Naive thymus-derived CD8-positive, alpha-beta T cell (primary cell): ENCODE data around the gene INTU. TPM values are rescaled to one million over a fixed set of nuclear protein-coding genes. Genes with fewer than 3 reads are reported as not detected.
A peak's percentile ranks its signal among the peaks of the same experiment; 100 is the strongest.
"Not testable (repeated sequence)": the region's sequence is repeated elsewhere in the genome, so short reads cannot be mapped to it uniquely, and the experiment has no call there.

Experiments
- ATAC-seq, 2 donors: fragments of 150-1000 bp; cut with Tn5 transposase in 1 of 2; sonication (Bioruptor Pico), chemical (Tn5 transposase) in 1 of 2; 1 replicate in 1 of 2; 2 replicates in 1 of 2; pipeline ENCODE4 v1.10.0; 2021; ENCODE audit warnings: mild to moderate bottlenecking in 2 of 2, moderate library complexity in 2 of 2
- POLR2A ChIA-PET: fragments of 350-600 bp; sonication (Branson Sonifier 250); formaldehyde crosslinking; loops from one replicate; lab custom pipeline; 2021; ENCODE audit warnings: antibody characterized with exemption; lab: Charles Lee
- DNase-seq, 10 donors: peaks; one replicate each; pipeline versions ENCODE4 v3.0.0 to v3.0.0-alpha.2; 2020 to 2022
- H3K27ac Mint-ChIP-seq, 10 donors: one replicate each; pipeline ENCODE4 v1.8.0; 2020 to 2022; ENCODE audit warnings: mild to moderate bottlenecking in 10 of 10, mixed read lengths in 10 of 10, moderate library complexity in 4 of 10, inconsistent platforms in 1 of 10
- H3K27me3 Mint-ChIP-seq, 5 donors: one replicate each; pipeline ENCODE4 v1.8.0; 2021 to 2022; ENCODE audit warnings: mixed read lengths in 5 of 5
- H3K36me3 Mint-ChIP-seq, 3 donors: one replicate each; pipeline ENCODE4 v1.8.0; 2020 to 2022; ENCODE audit warnings: mixed read lengths in 3 of 3, mild to moderate bottlenecking in 2 of 3, inconsistent platforms in 1 of 3
- H3K4me1 Mint-ChIP-seq, 4 donors: one replicate each; pipeline ENCODE4 v1.8.0; 2021 to 2022; ENCODE audit warnings: mixed read lengths in 4 of 4
- H3K4me3 Mint-ChIP-seq, 10 donors: one replicate each; pipeline ENCODE4 v1.8.0; 2020 to 2022; ENCODE audit warnings: mild to moderate bottlenecking in 10 of 10, mixed read lengths in 10 of 10, moderate library complexity in 6 of 10, inconsistent platforms in 1 of 10
- H3K9me3 Mint-ChIP-seq, 9 donors: one replicate each; pipeline ENCODE4 v1.8.0; 2020 to 2022; ENCODE audit warnings: mixed read lengths in 9 of 9, mild to moderate bottlenecking in 3 of 9, inconsistent platforms in 1 of 9, moderate library complexity in 1 of 9
- polyA plus RNA-seq, 3 donors: library from polyadenylated mRNA; unstranded; fragments of 300-500 nt; fragmentation: Illumina TruSeq; gene quantifications; one replicate each; pipeline ENCODE4 v1.2.3, GENCODE V29; 2021
- total RNA-seq, 8 experiments: library from RNA in 2 of 8; stranded (reverse) in 2 of 8; gene quantifications; one replicate each; pipeline ENCODE4 v1.2.3 and lab custom pipeline; 2021 to 2026

INTU gene
- total and polyA plus RNA-seq, 5 experiments from 2014 or later = 0.14 to 0.80 (median 0.60) TPM; not detected in 2

- H3K4me3 Mint-ChIP-seq = peak overlapping the region in 6 of 10 donors; percentile 32 to 42 (median 38)
These were observed 10.2 kb upstream of the INTU start for GRCh38 chr4:127622621-127622920.

DNA sequence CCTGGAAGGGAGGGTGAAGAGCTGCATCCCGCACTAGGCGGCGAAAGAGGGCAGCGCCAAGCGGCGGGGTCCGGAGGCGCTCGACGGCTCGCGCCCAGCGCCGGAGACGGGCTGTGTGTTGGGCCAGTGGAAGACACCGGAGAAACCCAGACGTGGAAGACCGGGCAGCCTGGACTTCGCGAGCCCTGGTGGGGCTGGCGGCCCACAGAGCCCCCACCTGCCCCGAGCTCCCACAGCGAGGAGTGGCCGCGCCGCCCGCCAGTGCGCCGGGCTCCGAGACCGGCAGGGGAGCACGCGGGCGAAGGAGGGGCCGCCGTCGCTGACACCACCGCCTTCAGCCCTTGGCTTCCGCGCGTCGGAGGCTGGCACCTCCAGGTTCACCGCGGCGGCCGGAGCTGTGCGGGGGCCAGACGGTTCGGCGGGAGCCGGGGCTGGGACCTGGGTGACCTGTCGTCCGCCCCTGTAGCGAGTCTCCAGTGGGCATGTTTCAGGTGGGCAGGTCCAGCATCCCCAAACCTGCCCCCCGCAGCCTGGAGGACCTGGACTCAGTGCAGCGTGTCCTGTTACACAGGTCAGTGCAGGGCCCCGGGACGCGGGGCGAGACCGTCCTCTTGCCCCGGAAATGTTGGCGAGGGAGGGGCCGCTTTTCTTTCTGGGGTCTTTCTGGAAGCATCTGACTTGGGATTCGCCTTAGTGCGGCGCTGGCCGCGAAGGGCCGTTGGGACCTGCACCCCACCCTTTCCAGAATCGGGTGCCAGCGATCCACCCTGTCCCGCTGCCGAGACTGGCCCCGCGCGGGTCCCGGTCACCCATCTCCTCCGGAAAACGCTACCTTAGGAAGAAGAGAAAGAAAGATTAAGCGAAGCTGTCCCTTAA is 9.6 kb upstream of the INTU start:
- Mint-ChIP-seq H3K27me3 (peaks cover 31 to 74% (median 32%) of the 10 kb centered on the region in 5 donors), H3K4me3 (peak overlapping the region in 9 of 10 donors; percentile 2 to 63 (median 60)), H3K9me3 (peaks cover 0 to 10% (median 4%) of the 10 kb centered on the region in 9 donors), H3K27ac (no peak overlapping the region), H3K4me1 (peaks cover 5 to 10% (median 5%) of the 10 kb centered on the region in 4 donors), H3K36me3 (peaks cover 0 to 6% (median 0%) of the 10 kb centered on the region in 3 donors)
- ATAC-seq (peak in 1 of 2 donors; percentile 23), DNase-seq (no peak)
- POLR2A ChIA-PET = no interaction called here

More at GRCh38 chr4:127622621-127622920, 10.2 kb upstream of the INTU start:
- H3K36me3 Mint-ChIP-seq = peaks cover 0 to 6% (median 0%) of the 10 kb centered on the region in 3 donors
- peaks cover 0 to 16% (median 5%) of the 10 kb centered on the region in 9 donors for H3K9me3 Mint-ChIP-seq
- H3K27ac Mint-ChIP-seq = no peak overlapping the region
- H3K4me1 Mint-ChIP-seq = peaks cover 5 to 10% (median 5%) of the 10 kb centered on the region in 4 donors
- ATAC-seq (peak in 1 of 2 donors; percentile 12), DNase-seq (no peak)
- POLR2A ChIA-PET = no interaction called here
- H3K27me3 Mint-ChIP-seq = peaks cover 32 to 70% (median 34%) of the 10 kb centered on the region in 5 donors

DNA sequence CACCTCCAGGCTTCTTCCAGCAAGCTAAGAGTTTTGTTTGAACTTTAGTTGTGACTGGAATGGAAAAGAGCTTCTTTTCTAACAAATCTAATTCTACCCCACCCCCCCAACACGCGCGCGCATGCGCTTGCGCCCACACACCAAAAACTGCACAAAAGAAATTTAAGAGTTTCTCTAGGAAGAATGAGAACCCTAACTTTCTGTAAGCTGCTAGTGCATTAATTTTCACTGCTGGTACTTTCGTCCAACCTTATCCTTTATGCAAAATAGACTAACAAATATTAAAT is 9.0 kb upstream of the INTU start:
- Mint-ChIP-seq H3K36me3 (peaks cover 0 to 2% (median 0%) of the 10 kb centered on the region in 3 donors), H3K9me3 (peaks cover 0 to 4% (median 2%) of the 10 kb centered on the region in 9 donors), H3K27ac (no peak overlapping the region), H3K4me1 (peaks cover 5 to 10% (median 5%) of the 10 kb centered on the region in 4 donors), H3K27me3 (peaks cover 31 to 74% (median 34%) of the 10 kb centered on the region in 5 donors), H3K4me3 (peak overlapping the region in 8 of 10 donors; percentile 51 to 63 (median 60))
- POLR2A ChIA-PET = no interaction called here
- ATAC-seq = no peak
- no peak for DNase-seq

GRCh38 chr4:127624173-127624572 is 8.6 kb upstream of the INTU start:
- no peak for DNase-seq
- Mint-ChIP-seq H3K9me3 (peaks cover 0 to 2% (median 0%) of the 10 kb centered on the region in 9 donors), H3K36me3 (no peaks in the 10 kb centered on the region), H3K27ac (no peak overlapping the region), H3K4me3 (peak overlapping the region in 3 of 10 donors; percentile 60 to 63 (median 63)), H3K27me3 (peaks cover 29 to 70% (median 30%) of the 10 kb centered on the region in 5 donors), H3K4me1 (peaks cover 5 to 10% (median 5%) of the 10 kb centered on the region in 4 donors)
- POLR2A ChIA-PET = no interaction called here
- no peak for ATAC-seq

DNA sequence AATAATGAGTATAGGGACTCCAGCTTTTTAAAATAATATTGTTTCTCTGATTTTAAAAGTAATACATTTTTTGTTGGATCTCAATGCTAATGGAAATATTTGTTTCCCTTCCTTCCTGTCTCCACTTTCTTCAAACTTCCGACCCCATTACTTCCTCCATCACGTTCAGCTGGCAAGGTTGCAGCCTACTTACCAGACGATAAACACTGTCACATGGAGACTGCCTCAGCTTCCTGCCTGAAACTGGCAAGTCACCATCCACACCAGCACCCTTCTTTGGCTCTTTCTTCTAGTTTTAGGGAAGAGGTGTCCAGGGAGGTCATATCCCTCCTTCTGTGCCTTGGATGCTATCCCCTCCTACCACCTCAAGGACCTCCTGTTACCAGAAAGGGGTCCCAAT is 3.4 kb upstream of the INTU start:
- H3K9me3 Mint-ChIP-seq = peaks cover 0 to 2% (median 0%) of the 10 kb centered on the region in 9 donors
- no peak overlapping the region for H3K27ac Mint-ChIP-seq
- ATAC-seq (no peak), DNase-seq (no peak)
- POLR2A ChIA-PET = no interaction called here
- peaks cover 28 to 55% (median 31%) of the 10 kb centered on the region in 5 donors for H3K27me3 Mint-ChIP-seq
- no peak overlapping the region for H3K4me3 Mint-ChIP-seq
- no peaks in the 10 kb centered on the region for H3K36me3 Mint-ChIP-seq
- peaks cover 8 to 13% (median 12%) of the 10 kb centered on the region in 4 donors for H3K4me1 Mint-ChIP-seq

DNA sequence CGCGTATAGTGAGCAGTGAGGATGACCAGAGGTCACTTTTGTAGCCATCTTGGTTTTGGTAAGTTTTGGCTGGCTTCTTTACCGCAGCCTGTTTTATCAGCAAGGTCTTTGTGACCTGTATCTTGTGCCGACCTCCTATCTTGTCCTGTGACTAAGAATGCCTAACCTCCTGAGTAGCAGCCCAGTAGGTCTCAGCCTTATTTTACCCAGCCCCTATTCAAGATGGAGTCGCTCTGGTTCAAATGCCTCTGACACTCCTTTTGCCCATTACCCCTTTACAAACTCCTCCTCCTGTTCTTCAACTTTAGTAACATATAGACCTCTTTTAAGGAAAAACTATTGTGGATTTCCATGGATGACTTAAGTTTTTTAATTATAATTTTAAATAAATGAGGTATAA is 2.6 kb upstream of the INTU start:
- Mint-ChIP-seq H3K4me1 (peaks cover 8 to 13% (median 12%) of the 10 kb centered on the region in 4 donors), H3K27me3 (peaks cover 28 to 51% (median 32%) of the 10 kb centered on the region in 5 donors), H3K36me3 (no peaks in the 10 kb centered on the region), H3K4me3 (no peak overlapping the region), H3K9me3 (peaks cover 0 to 2% (median 0%) of the 10 kb centered on the region in 9 donors), H3K27ac (no peak overlapping the region)
- ATAC-seq = no peak
- POLR2A ChIA-PET = no interaction called here
- DNase-seq = no peak

- Mint-ChIP-seq H3K36me3 (no peaks in the 10 kb centered on the region), H3K27me3 (peaks cover 26 to 46% (median 34%) of the 10 kb centered on the region in 5 donors), H3K9me3 (peaks cover 0 to 2% (median 0%) of the 10 kb centered on the region in 9 donors), H3K4me3 (no peak overlapping the region), H3K4me1 (peaks cover 8 to 13% (median 12%) of the 10 kb centered on the region in 4 donors), H3K27ac (no peak overlapping the region)
- DNase-seq (no peak), ATAC-seq (no peak)
- POLR2A ChIA-PET = no interaction called here
These were observed 1.3 kb upstream of the INTU start for GRCh38 chr4:127631420-127631819.

- Mint-ChIP-seq H3K4me3 (no peak overlapping the region), H3K27ac (no peak overlapping the region), H3K27me3 (peaks cover 24 to 43% (median 30%) of the 10 kb centered on the region in 5 donors), H3K4me1 (peaks cover 8 to 13% (median 12%) of the 10 kb centered on the region in 4 donors), H3K36me3 (no peaks in the 10 kb centered on the region), H3K9me3 (peaks cover 0 to 2% (median 0%) of the 10 kb centered on the region in 9 donors)
- no peak for DNase-seq
- POLR2A ChIA-PET = no interaction called here
- ATAC-seq = no peak
These were observed 1.4 kb downstream of the INTU start for GRCh38 chr4:127634181-127634580.

DNA sequence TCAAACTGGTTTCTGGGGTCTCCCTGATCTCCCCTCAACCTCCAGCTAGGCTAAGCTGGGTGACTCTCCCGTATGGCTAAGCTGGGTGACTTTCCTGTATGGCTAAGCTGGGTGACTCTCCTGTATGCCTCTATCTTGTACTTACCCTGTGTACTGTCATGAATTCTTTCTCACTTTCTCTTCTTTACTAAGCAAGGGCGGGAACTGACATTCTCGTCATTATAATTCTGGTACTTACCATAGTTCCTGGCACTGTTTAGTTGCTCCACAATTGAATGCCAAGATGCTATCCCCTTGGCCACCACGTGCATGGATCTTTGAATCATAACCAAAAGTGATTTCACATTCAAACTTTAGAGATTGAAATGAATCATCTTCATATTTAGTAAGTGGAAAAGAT is 8.8 kb downstream of the INTU start:
- Mint-ChIP-seq H3K27me3 (peaks cover 3 to 27% (median 12%) of the 10 kb centered on the region in 5 donors), H3K9me3 (peaks cover 0 to 3% (median 0%) of the 10 kb centered on the region in 9 donors), H3K27ac (no peak overlapping the region), H3K36me3 (no peaks in the 10 kb centered on the region), H3K4me1 (no peaks in the 10 kb centered on the region), H3K4me3 (no peak overlapping the region)
- no peak for ATAC-seq
- DNase-seq = no peak
- POLR2A ChIA-PET = no interaction called here

- H3K27me3 Mint-ChIP-seq = peaks cover 3 to 24% (median 12%) of the 10 kb centered on the region in 5 donors
- POLR2A ChIA-PET = no interaction called here
- H3K4me3 Mint-ChIP-seq = no peak overlapping the region
- DNase-seq (no peak), ATAC-seq (no peak)
- no peaks in the 10 kb centered on the region for H3K36me3 Mint-ChIP-seq
- H3K4me1 Mint-ChIP-seq = no peaks in the 10 kb centered on the region
- no peak overlapping the region for H3K27ac Mint-ChIP-seq
- H3K9me3 Mint-ChIP-seq = peaks cover 0 to 3% (median 0%) of the 10 kb centered on the region in 9 donors
These were observed 9.4 kb downstream of the INTU start for GRCh38 chr4:127642169-127642568.

DNA sequence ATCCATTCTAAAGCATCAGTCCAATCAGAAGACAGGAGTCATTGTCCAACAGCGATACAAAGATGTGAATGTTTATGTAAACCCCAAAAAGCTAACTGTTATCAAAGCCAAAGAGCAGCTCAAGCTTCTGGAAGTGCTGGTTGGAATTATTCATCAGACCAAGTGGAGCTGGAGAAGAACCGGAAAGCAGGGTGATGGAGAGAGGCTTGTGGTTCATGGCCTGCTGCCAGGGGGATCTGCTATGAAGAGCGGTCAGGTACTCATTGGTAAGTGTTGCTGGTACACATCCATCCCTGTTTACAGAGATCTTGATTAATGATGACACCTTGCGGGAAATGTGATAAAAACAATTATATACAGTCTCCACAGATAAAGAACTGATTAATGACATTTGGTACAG is 11.0 kb downstream of the INTU start:
- no peak overlapping the region for H3K27ac Mint-ChIP-seq
- no peak for DNase-seq
- H3K4me1 Mint-ChIP-seq = no peaks in the 10 kb centered on the region
- POLR2A ChIA-PET = no interaction called here
- no peak for ATAC-seq
- H3K36me3 Mint-ChIP-seq = no peaks in the 10 kb centered on the region
- H3K27me3 Mint-ChIP-seq = peaks cover 2 to 19% (median 11%) of the 10 kb centered on the region in 5 donors
- H3K4me3 Mint-ChIP-seq = no peak overlapping the region
- peaks cover 0 to 3% (median 0%) of the 10 kb centered on the region in 9 donors for H3K9me3 Mint-ChIP-seq

- H3K36me3 Mint-ChIP-seq = no peaks in the 10 kb centered on the region
- no peak overlapping the region for H3K4me3 Mint-ChIP-seq
- H3K27me3 Mint-ChIP-seq = peaks cover 0 to 4% (median 3%) of the 10 kb centered on the region in 5 donors
- peaks cover 0 to 3% (median 0%) of the 10 kb centered on the region in 9 donors for H3K9me3 Mint-ChIP-seq
- DNase-seq = no peak
- H3K4me1 Mint-ChIP-seq = no peaks in the 10 kb centered on the region
- no peak for ATAC-seq
- H3K27ac Mint-ChIP-seq = no peak overlapping the region
- POLR2A ChIA-PET = no interaction called here
These were observed 15.3 kb downstream of the INTU start for GRCh38 chr4:127648061-127648460.

GRCh38 chr4:127655590-127655989 is 22.8 kb downstream of the INTU start:
- POLR2A ChIA-PET = not testable (repeated sequence)

More at GRCh38 chr4:127655590-127655989, 22.8 kb downstream of the INTU start:
- peak in 1 of 10 donors; percentile 2 for DNase-seq
- not testable (repeated sequence) for H3K4me1 Mint-ChIP-seq, H3K9me3 Mint-ChIP-seq, H3K36me3 Mint-ChIP-seq, ATAC-seq
- Mint-ChIP-seq H3K4me3 (peak overlapping the region in 2 of 10 donors; percentile 42 to 88), H3K27me3 (peaks cover 0 to 13% (median 0%) of the 10 kb centered on the region in 5 donors), H3K27ac (peak overlapping the region in 2 of 10 donors; percentile 87 to 89)
